H9 (cell line): ENCODE results near the gene MBIP. TPM values are rescaled to one million over a fixed set of nuclear protein-coding genes. Genes with fewer than 3 reads are reported as not detected.

Experiments used
- DNase-seq: peaks from one replicate; pipeline ENCODE4 v3.0.0-alpha.2; 2017
- H2AFZ ChIP-seq: one replicate; pipeline ENCODE4 v1.6.1; 2013; ENCODE audit warnings: mild to moderate bottlenecking, low read length, control low read depth, moderate library complexity
- H2AK5ac ChIP-seq: 2 replicates; pipeline ENCODE4 v1.6.1; 2013; ENCODE audit warnings: low read length, control low read depth, mixed read lengths; ENCODE audit not compliant: insufficient read length
- H2BK120ac ChIP-seq: one replicate; pipeline ENCODE4 v1.6.1; 2013; ENCODE audit warnings: low read depth, mild to moderate bottlenecking, low read length, control low read depth, inconsistent platforms; ENCODE audit not compliant: poor library complexity, severe bottlenecking
- H2BK12ac ChIP-seq: 2 replicates; pipeline ENCODE4 v1.6.1; 2013; ENCODE audit warnings: low read length, control low read depth, mixed read lengths, low read depth; ENCODE audit not compliant: insufficient read length
- H2BK15ac ChIP-seq: 2 replicates; pipeline ENCODE4 v1.6.1; 2013; ENCODE audit warnings: low read depth, low read length, control low read depth
- H2BK20ac ChIP-seq: one replicate; pipeline ENCODE4 v1.6.1; 2013; ENCODE audit warnings: low read depth, mild to moderate bottlenecking, low read length, control low read depth, inconsistent platforms; ENCODE audit not compliant: poor library complexity, severe bottlenecking
- H2BK5ac ChIP-seq: 2 replicates; pipeline ENCODE4 v1.6.1; 2013; ENCODE audit warnings: low read length, control low read depth, mixed read lengths; ENCODE audit not compliant: insufficient read length
- H3K14ac ChIP-seq: 2 replicates; pipeline ENCODE4 v1.6.1; 2013; ENCODE audit warnings: low read length, control low read depth; ENCODE audit not compliant: insufficient read depth
- H3K18ac ChIP-seq: 2 replicates; pipeline ENCODE4 v1.6.1; 2013; ENCODE audit warnings: low read depth, mild to moderate bottlenecking, mixed read lengths, low read length, control low read depth; ENCODE audit not compliant: insufficient read length
- H3K23ac ChIP-seq: 2 replicates; pipeline ENCODE4 v1.6.1; 2013; ENCODE audit warnings: low read length, control low read depth, mixed read lengths, low read depth; ENCODE audit not compliant: insufficient read length
- H3K23me2 ChIP-seq: 2 replicates; pipeline ENCODE4 v1.6.1; 2013; ENCODE audit warnings: low read depth, mild to moderate bottlenecking, mixed read lengths, low read length, control low read depth; ENCODE audit not compliant: insufficient read length, poor library complexity, severe bottlenecking
- H3K27ac ChIP-seq: 2 replicates; pipeline ENCODE4 v1.5.1; 2013; ENCODE audit warnings: low read length, control low read depth, mixed read lengths, low read depth; ENCODE audit not compliant: insufficient read length
- H3K27me3 ChIP-seq: 2 replicates; pipeline ENCODE4 v1.6.1; 2013; ENCODE audit warnings: low read length, control low read depth, inconsistent platforms; ENCODE audit not compliant: insufficient read depth
- H3K4ac ChIP-seq: 2 replicates; pipeline ENCODE4 v1.6.1; 2013; ENCODE audit warnings: low read depth, mild to moderate bottlenecking, control low read depth, inconsistent platforms, low read length, moderate library complexity
- H3K4me1 ChIP-seq: 2 replicates; pipeline ENCODE4 v1.6.1; 2013; ENCODE audit warnings: low read length, control low read depth, inconsistent platforms; ENCODE audit not compliant: insufficient read depth
- H3K4me2 ChIP-seq: 2 replicates; pipeline ENCODE4 v1.6.1; 2013; ENCODE audit warnings: low read length, control low read depth, mixed read lengths; ENCODE audit not compliant: insufficient read length, insufficient read depth
- H3K56ac ChIP-seq: 2 replicates; pipeline ENCODE4 v1.6.1; 2013; ENCODE audit warnings: low read depth, mild to moderate bottlenecking, mixed read lengths, low read length, control low read depth; ENCODE audit not compliant: insufficient read length
- H3K79me1 ChIP-seq: 2 replicates; pipeline ENCODE4 v1.6.1; 2013; ENCODE audit warnings: low read depth, mild to moderate bottlenecking, moderate library complexity, low read length, control low read depth, inconsistent platforms; ENCODE audit not compliant: insufficient read depth, poor library complexity, severe bottlenecking
- H3K79me2 ChIP-seq: 2 replicates; pipeline ENCODE4 v1.6.1; 2013; ENCODE audit warnings: low read length, control low read depth, inconsistent platforms; ENCODE audit not compliant: insufficient read depth
- H3K9ac ChIP-seq: 2 replicates; pipeline ENCODE4 v1.6.1; 2013; ENCODE audit warnings: low read length, control low read depth, mixed read lengths; ENCODE audit not compliant: insufficient read length; ENCODE audit errors: extremely low read depth
- H3K9me3 ChIP-seq: one replicate; pipeline ENCODE4 v1.6.1; 2013; ENCODE audit warnings: low read depth, low read length, inconsistent platforms; ENCODE audit not compliant: control insufficient read depth
- H3T11ph ChIP-seq: one replicate; pipeline ENCODE4 v1.6.1; 2013; ENCODE audit warnings: mild to moderate bottlenecking, low read length, control low read depth, inconsistent platforms
- H4K20me1 ChIP-seq: one replicate; pipeline ENCODE4 v1.6.1; 2013; ENCODE audit not compliant: control insufficient read depth, insufficient read length, insufficient read depth
- H4K5ac ChIP-seq: 2 replicates; pipeline ENCODE4 v1.6.1; 2013; ENCODE audit warnings: low read depth, mild to moderate bottlenecking, mixed read lengths, low read length, control low read depth; ENCODE audit not compliant: insufficient read length
- H4K8ac ChIP-seq: replicated peaks from 2 replicates; pipeline ENCODE4 v1.6.1; 2013; ENCODE audit warnings: low read length, control low read depth, mixed read lengths, low read depth; ENCODE audit not compliant: insufficient read length
- H4K91ac ChIP-seq: 2 replicates; pipeline ENCODE4 v1.6.1; 2013; ENCODE audit warnings: low read depth, mild to moderate bottlenecking, moderate library complexity, mixed read lengths, low read length, control low read depth; ENCODE audit not compliant: insufficient read length
- H3K27ac Mint-ChIP-seq, 3 experiments: 2 replicates in 2 of 3; 3 replicates in 1 of 3; pipeline ENCODE4 v1.8.0; 2020 to 2021; ENCODE audit warnings: mixed read lengths in 3 of 3, mild to moderate bottlenecking in 1 of 3, moderate library complexity in 1 of 3
- H3K27me3 Mint-ChIP-seq: 2 replicates; pipeline ENCODE4 v1.8.0; 2021; ENCODE audit warnings: low read depth, mild to moderate bottlenecking, moderate library complexity, mixed read lengths
- H3K36me3 Mint-ChIP-seq, 3 experiments: 2 replicates in 2 of 3; 3 replicates in 1 of 3; pipeline ENCODE4 v1.8.0; 2020 to 2021; ENCODE audit warnings: low read depth in 3 of 3, mixed read lengths in 3 of 3; ENCODE audit not compliant: insufficient read depth in 1 of 3
- H3K4me1 Mint-ChIP-seq, 2 experiments: 2 replicates each; pipeline ENCODE4 v1.8.0; 2020; ENCODE audit warnings: mixed read lengths in 2 of 2
- H3K4me3 Mint-ChIP-seq, 2 experiments: 2 replicates in 1 of 2; 3 replicates in 1 of 2; pipeline ENCODE4 v1.8.0; 2020 to 2021; ENCODE audit warnings: mild to moderate bottlenecking in 2 of 2, mixed read lengths in 2 of 2, moderate library complexity in 1 of 2
- H3K9me3 Mint-ChIP-seq, 2 experiments: 2 replicates in 1 of 2; 3 replicates in 1 of 2; pipeline ENCODE4 v1.8.0; 2020; ENCODE audit warnings: mild to moderate bottlenecking in 2 of 2, mixed read lengths in 2 of 2, moderate library complexity in 1 of 2
- CTCF ChIP-seq: fragments of 200-600 bp; sonication (generic); conservative IDR thresholded peaks from 3 replicates; pipeline ENCODE4 v1.8.0; 2021; ENCODE audit warnings: antibody characterized with exemption, mild to moderate bottlenecking
- WGBS: extraction: QIAGEN DNeasy Blood & Tissue Kit; methylation state at CpG from one replicate; pipeline ENCODE4 v1.1.7; 2013; ENCODE audit warnings: missing lambda C conversion rate, low lambda C conversion rate, mixed read lengths; ENCODE audit not compliant: insufficient read length; ENCODE audit errors: extremely low coverage; 5-methylcytosine and 5-hydroxymethylcytosine counted together
- long read RNA-seq: library from polyadenylated mRNA; unstranded; transcript quantifications from one replicate; pipeline ENCODE4 v2.0.0, GENCODE V29; 2020
- total RNA-seq: library from RNA; stranded (reverse); gene quantifications from 2 replicates; pipeline ENCODE4 v1.2.1, GENCODE V29; 2021

The MBIP gene
- 29.6 and 31.4 TPM in 2 replicates for total RNA-seq
- long read RNA-seq, transcript MBIP-201 (9 exons, 1,586 nt) = minor isoform, 22 of 178 reads
- long read RNA-seq, transcript MBIP-202 (8 exons, 1,449 nt) = minor isoform, 11 of 178 reads
- long read RNA-seq, transcript MBIP-203 (9 exons, 1,648 nt) = major isoform, 132 of 178 reads
- long read RNA-seq, partial matches to known transcripts = 2 of 178 reads
- long read RNA-seq, other reads (novel, unspliced or antisense) = 9 of 178 reads

GRCh38 chr14:36320200-36320896 lies at the start of gene MBIP:
Gene MBIP, minus strand, starts transcription at chr14:36320637. Its CDS starts 49 bp downstream, at chr14:36320588.
- H3K27me3 Mint-ChIP-seq = peaks cover 20% of the 10 kb centered on the region
- peak within 1 kb of the TSS; percentile 91 to 94 for H3K4me3 Mint-ChIP-seq
- Histone ChIP-seq H3K4ac (no peak within 1 kb of the TSS), H3K14ac (peak within 1 kb of the TSS; percentile 93), H3K27ac (no peak within 1 kb of the TSS), H3K56ac (no peak within 1 kb of the TSS), H3K9ac (peak within 1 kb of the TSS; percentile 94), H3K23me2 (peaks cover 3% of the 10 kb centered on the region), H2BK12ac (no peak within 1 kb of the TSS), H2BK15ac (no peak within 1 kb of the TSS), H2AK5ac (no peak within 1 kb of the TSS), H4K91ac (no peak within 1 kb of the TSS), H3K18ac (peak within 1 kb of the TSS; percentile 84), H3K9me3 (no peaks in the 10 kb centered on the region), H4K20me1 (no peaks in the 10 kb centered on the region), H3K23ac (no peak within 1 kb of the TSS), H3K27me3 (no peaks in the 10 kb centered on the region), H2AFZ (peak within 1 kb of the TSS; percentile 96), H4K8ac (peak within 1 kb of the TSS; percentile 19), H2BK120ac (no peak within 1 kb of the TSS), H3K79me1 (no peaks in the 10 kb centered on the region), H2BK5ac (peak within 1 kb of the TSS; percentile 24), H3T11ph (no peak within 1 kb of the TSS), H4K5ac (no peak within 1 kb of the TSS), H3K79me2 (peaks cover 6% of the 10 kb centered on the region; the same call in 1 of the 2 replicates), H2BK20ac (no peak within 1 kb of the TSS), H3K4me1 (no peaks in the 10 kb centered on the region), H3K4me2 (peak within 1 kb of the TSS; percentile 79)
- peaks cover 0 to 4% of the 10 kb centered on the region in 2 experiments; a peak in 2 of 5 replicates for H3K9me3 Mint-ChIP-seq
- TF ChIP-seq CTCF = no peak
- H3K27ac Mint-ChIP-seq = peak within 1 kb of the TSS; percentile 97 to 98 (median 98)
- DNase-seq = peak; percentile 95
- peaks cover 16 to 30% of the 10 kb centered on the region in 2 experiments for H3K4me1 Mint-ChIP-seq
- no peaks in the 10 kb centered on the region for H3K36me3 Mint-ChIP-seq
- WGBS = no CpG with 5 or more reads among the region's 35 CpGs
